Activated CD4-positive, alpha-beta T cell treated with anti-CD3 and anti-CD28 coated beads, Interleukin-2, amount 50 U/mL, for 1 hour (primary cell): ENCODE results near the gene CYP26C1.
A peak's percentile ranks its signal among the peaks of the same experiment; 100 is the strongest.
"Not testable (repeated sequence)": the region's sequence is repeated elsewhere in the genome, so short reads cannot be mapped to it uniquely, and the experiment has no call there.

Source experiments
- DNase-seq: peaks from one replicate; pipeline ENCODE4 v3.0.0-alpha.2; 2020

The CYP26C1 gene

DNA sequence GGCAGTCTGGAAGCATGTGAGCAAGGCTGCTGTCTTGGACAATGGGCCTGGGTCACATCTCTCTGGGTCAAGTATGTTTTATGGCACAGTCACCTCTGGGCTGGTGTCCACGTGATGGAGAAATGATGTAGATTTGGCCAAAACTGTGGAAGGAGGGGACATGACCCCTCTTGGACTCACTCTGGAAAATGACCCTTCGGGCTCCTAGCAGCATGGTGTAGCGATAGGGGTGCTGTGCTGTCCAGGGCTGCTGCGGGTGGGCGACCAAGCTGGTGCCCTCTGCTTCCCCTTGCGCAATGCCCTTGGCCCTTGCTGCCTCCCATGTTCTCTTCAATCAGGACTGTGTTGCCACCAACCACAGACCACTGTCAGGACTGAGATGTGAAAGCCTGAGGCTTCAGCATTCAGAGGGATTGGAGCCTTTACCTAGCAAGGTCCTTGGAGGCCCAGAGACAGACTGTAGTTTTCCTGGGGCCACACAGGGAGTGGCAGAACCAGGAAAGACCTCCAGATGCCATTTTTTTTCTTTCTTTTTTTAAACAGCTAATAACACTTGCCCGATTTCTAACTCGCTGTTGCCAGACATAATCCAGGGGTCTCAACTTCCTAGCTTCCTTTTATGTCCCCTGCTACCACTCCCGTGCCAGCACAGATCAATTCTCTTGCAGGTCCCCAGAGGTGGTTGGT, 19.2 kb downstream of the CYP26C1 start:
- no peak for DNase-seq

- peak; percentile 45 for DNase-seq
Observed at GRCh38 chr10:93080350-93081046, 19.9 kb downstream of the CYP26C1 start.

GRCh38 chr10:93081318-93081717, 20.7 kb downstream of the CYP26C1 start:
- DNase-seq: no peak

- DNase-seq: no peak
Observed at GRCh38 chr10:93081834-93082233, 21.2 kb downstream of the CYP26C1 start.

- no peak for DNase-seq
Observed at GRCh38 chr10:93083743-93084539, 23.3 kb downstream of the CYP26C1 start.

- no peak for DNase-seq
Observed at GRCh38 chr10:93085272-93085859, 24.8 kb downstream of the CYP26C1 start.

GRCh38 chr10:93086289-93086688, 25.7 kb downstream of the CYP26C1 start:
- DNase-seq: no peak

- DNase-seq: no peak
Observed at GRCh38 chr10:93087846-93088245, 27.2 kb downstream of the CYP26C1 start.

- no peak for DNase-seq
Observed at GRCh38 chr10:93088466-93088865, 27.9 kb downstream of the CYP26C1 start.

- DNase-seq: no peak
Observed at GRCh38 chr10:93090619-93091018, 30.0 kb downstream of the CYP26C1 start.

GRCh38 chr10:93091960-93092359, 31.4 kb downstream of the CYP26C1 start:
- no peak for DNase-seq

DNA sequence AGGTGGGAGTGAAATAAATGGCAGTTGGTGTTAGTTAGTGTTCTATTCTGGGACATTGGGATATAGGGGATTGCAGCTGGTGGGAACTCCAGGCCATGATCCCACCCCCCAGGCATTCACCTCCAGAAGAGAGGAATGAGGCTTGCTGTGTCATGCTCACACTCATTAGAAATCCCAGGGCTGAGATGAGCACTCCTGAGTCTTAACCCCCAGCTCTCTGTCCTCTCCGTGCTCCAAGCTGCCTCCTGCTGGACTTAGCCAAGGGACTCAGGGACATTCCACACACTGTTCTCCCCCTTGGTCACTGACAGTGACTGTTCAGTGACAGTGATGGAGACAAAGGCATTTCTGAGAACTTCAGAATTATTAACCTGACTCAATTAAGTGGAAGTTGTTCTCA, 34.6 kb downstream of the CYP26C1 start:
- no peak for DNase-seq

DNA sequence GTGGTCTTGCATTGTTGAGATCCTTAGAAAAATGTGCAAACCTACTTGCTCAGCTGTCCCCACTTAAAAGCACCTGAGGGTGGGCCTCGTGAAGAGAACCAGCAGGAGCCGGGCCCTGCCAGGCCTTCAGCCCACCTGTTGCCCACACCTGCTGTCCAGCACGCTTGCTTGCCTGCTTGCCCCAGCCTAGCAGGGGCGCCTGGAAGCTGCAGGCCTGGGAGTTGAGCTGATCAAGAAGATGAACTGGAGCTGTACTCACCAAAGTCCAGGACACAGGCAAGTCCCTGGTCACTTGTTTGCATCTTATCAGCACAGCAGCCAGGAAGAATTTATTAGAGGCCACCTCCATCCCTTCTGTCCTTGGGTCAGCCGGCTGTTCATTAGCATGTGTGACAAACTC, 36.3 kb downstream of the CYP26C1 start:
- no peak for DNase-seq

GRCh38 chr10:93097386-93097785, 36.8 kb downstream of the CYP26C1 start:
- DNase-seq: no peak

- DNase-seq: no peak
Observed at GRCh38 chr10:93098816-93099215, 38.2 kb downstream of the CYP26C1 start.

DNA sequence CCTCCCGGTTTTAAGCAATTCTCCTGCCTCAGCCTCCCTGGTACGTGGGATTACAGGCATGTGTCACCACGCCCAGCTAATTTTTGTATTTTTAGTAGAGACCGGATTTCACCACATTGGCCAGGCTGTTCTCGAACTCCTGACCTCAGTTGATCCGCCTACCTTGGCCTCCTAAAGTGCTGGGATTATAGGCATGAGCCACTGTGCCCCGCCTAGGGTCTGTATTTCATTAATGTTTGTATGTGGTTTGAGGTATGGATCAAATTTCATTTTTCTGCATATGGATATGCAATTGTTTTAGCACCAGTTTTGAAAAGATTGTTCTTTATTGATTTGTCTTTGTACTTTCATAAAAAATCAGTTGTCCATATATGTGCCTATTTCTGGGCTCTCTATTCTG, 39.1 kb downstream of the CYP26C1 start:
- no peak for DNase-seq

DNA sequence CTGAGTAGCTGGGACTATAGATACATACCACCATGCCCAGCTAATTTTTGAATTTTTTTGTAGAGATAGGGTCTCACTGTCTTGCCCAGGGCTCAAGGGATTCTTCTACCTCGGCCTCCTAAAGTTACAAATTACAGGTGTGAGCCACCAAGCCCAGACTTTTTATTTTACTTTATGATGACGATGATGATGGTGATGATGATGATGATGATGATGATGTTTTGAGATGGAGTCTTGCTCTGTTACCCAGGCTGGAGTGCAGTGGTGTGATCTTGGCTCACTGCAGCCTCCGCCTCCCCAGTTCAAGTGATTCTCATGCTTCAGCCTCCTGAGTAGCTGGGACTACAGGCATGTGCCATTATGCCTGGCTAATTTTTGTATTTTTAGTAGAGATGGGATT, 40.5 kb downstream of the CYP26C1 start:
- DNase-seq: not testable (repeated sequence)

- DNase-seq: no peak
Observed at GRCh38 chr10:93103953-93104352, 43.4 kb downstream of the CYP26C1 start.

- DNase-seq: no peak
Observed at GRCh38 chr10:93106631-93107072, 46.1 kb downstream of the CYP26C1 start.

DNA sequence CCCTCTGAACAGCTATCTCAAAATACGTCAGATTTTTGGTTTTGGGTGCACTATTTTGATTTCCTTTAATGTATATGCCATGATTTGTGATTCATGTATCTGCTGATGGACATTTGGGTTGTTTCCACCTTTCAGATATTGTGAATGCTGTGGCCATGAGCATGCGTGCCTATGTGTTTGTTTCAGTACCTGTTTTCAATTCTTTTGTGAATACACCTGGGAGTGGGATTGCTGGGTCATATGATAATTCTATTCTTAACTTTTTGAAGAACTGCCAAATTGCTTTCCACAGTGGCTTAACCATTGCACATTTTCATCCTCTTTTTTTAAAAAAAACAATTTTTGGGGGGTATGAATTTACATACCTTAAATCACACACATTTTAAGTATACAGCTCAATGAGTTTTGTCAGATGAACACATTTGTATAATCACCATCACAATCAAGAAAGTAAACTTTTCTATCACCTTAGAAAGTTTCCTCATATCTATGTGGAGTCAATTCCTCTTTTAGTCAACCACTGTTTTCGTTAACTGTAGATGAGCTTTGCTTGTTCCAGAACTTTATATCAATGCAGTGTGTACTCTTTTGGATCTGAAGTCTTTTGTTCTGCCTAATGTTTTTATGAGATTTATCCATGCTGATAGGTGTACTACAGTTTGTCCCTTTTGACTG, 50.0 kb downstream of the CYP26C1 start:
- no peak for DNase-seq

DNA sequence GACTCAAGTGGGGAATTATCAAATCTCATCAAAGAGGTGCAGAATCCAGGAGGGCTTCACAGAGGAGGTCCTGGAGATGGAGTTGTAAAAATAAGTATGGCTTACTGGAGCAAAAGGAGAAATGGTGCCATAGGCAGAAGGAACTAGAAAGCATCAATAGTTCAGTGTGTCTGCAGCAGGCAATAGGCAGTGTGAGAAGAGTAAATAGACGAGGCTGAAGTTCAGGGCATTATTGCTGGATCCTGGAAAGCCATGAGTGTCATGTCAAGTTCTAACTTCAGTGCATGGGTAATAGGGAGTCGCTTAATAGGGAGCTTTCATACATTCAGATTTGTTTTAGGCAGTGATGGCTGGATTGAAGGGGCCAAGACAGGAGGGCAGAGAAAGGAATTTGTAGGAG, 52.4 kb downstream of the CYP26C1 start:
- DNase-seq: no peak

- peak; percentile 68 for DNase-seq
Observed at GRCh38 chr10:93115661-93116383, 55.2 kb downstream of the CYP26C1 start.
